ENCODE measurements around the gene ZNF496. TPM values are rescaled to one million over a fixed set of nuclear protein-coding genes. Genes with fewer than 3 reads are reported as not detected.

ZNF496 gene
- total and polyA plus RNA-seq, 4 donors, result 8.2 to 43.4 (median 15.6) TPM

DNA sequence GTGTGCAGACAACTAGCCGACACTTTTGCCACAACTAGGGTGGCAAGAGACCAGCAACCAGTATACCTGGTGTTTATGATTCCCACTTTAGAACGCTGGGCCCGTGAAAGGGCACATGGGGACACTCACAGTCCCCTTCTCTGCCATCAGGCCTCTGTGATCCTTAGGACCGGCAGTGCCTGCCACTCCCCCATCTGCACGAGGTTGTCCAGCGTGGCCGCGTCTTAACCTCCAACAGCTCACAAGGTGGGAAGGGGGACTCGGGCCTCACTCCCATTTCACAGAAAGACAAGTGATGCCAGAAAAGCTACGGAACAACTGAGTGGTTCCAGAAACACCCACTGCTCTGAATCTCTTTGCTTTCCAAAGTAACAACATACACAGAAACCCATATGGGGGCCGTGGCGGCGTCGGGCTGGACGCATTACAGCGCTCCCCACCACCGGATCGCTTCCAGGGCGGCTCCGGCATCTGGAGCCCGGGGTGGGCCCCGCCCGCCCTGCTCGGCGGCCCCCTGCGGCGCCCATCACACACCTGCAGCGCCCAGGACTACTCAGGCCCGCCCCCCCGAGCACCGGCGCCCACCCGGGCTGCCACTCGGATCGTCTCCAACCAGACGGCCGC, 1.0 kb downstream of the ZNF496 start:
- Histone ChIP-seq H3K9ac (ENCODE audit: insufficient read depth in 1 of 2, low read length in 2 of 2) (peak overlapping the region; percentile 42 to 71), H3K4me1 (ENCODE audit: control insufficient read depth in 5 of 5, insufficient read depth in 5 of 5, low read length in 5 of 5) (peaks cover 0 to 32% (median 19%) of the 10 kb centered on the region in 5 donors), H3K36me3 (ENCODE audit: control insufficient read depth in 4 of 4, insufficient read depth in 4 of 4, low read length in 4 of 4) (peaks cover 4 to 29% (median 24%) of the 10 kb centered on the region in 4 donors), H3K4me3 (peak overlapping the region; percentile 74), H3K27me3 (ENCODE audit: control insufficient read depth in 3 of 3, insufficient read depth in 3 of 3, low read length in 2 of 3) (no peaks in the 10 kb centered on the region), H3K9me3 (ENCODE audit: control insufficient read depth in 4 of 4, insufficient read depth in 3 of 4, low read length in 3 of 4) (no peaks in the 10 kb centered on the region), H3K27ac (ENCODE audit: low read depth in 1 of 2, low read length in 1 of 2) (peak overlapping the region; percentile 89 to 94)
- DNase-seq (no peak), ATAC-seq (ENCODE audit: insufficient read depth, low FRiP score) (no peak)
- TF ChIP-seq, protein P1, sequence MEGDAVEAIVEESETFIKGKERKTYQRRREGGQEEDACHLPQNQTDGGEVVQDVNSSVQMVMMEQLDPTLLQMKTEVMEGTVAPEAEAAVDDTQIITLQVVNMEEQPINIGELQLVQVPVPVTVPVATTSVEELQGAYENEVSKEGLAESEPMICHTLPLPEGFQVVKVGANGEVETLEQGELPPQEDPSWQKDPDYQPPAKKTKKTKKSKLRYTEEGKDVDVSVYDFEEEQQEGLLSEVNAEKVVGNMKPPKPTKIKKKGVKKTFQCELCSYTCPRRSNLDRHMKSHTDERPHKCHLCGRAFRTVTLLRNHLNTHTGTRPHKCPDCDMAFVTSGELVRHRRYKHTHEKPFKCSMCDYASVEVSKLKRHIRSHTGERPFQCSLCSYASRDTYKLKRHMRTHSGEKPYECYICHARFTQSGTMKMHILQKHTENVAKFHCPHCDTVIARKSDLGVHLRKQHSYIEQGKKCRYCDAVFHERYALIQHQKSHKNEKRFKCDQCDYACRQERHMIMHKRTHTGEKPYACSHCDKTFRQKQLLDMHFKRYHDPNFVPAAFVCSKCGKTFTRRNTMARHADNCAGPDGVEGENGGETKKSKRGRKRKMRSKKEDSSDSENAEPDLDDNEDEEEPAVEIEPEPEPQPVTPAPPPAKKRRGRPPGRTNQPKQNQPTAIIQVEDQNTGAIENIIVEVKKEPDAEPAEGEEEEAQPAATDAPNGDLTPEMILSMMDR (IDR thresholded peaks at IDR 0.05; ENCODE audit: control extremely low read depth, extremely low read depth), result no peak
- 12 to 18% methylated on average over 37 of the region's 37 CpGs for WGBS, 2 donors

DNA sequence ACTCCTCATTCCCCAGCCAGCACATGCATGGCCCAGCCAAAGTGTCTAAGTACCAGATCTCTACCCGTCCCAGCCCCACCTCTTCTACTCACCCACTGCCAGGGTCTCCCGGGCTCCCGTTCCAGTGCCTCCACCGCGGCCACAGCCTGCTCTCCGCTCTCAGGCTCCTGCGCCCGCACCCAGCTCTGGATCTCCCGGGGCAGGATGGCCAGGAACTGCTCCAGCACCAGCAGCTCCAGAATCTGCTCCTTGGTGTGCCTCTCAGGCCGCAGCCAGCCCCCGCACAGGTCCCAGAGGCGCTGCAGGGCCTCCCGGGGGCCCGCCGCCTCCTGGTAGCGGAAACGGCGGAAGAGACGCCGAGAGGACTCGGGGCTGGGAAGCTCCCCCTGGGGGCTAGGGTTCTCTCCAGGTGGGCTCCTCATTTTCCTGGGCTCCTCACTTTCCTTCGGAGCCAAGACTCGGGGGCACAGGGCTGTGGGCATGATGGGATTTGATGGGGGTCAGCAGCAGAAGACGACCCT, 2.5 kb downstream of the ZNF496 start:
- Histone ChIP-seq H3K9me3 (ENCODE audit: control insufficient read depth in 4 of 4, insufficient read depth in 3 of 4, low read length in 3 of 4) (no peaks in the 10 kb centered on the region), H3K27me3 (ENCODE audit: control insufficient read depth in 3 of 3, insufficient read depth in 3 of 3, low read length in 2 of 3) (no peaks in the 10 kb centered on the region), H3K9ac (ENCODE audit: insufficient read depth in 1 of 2, low read length in 2 of 2) (no peak overlapping the region), H3K4me1 (ENCODE audit: control insufficient read depth in 5 of 5, insufficient read depth in 5 of 5, low read length in 5 of 5) (peaks cover 0 to 29% (median 15%) of the 10 kb centered on the region in 5 donors), H3K36me3 (ENCODE audit: control insufficient read depth in 4 of 4, insufficient read depth in 4 of 4, low read length in 4 of 4) (peaks cover 4 to 29% (median 25%) of the 10 kb centered on the region in 4 donors), H3K4me3 (no peak overlapping the region), H3K27ac (ENCODE audit: low read depth in 1 of 2, low read length in 1 of 2) (no peak overlapping the region)
- TF ChIP-seq, protein P1 (IDR thresholded peaks at IDR 0.05; ENCODE audit: control extremely low read depth, extremely low read depth), result no peak
- DNase-seq (no peak), ATAC-seq (ENCODE audit: insufficient read depth, low FRiP score) (no peak)
- 96 to 97% methylated on average over 24 of the region's 24 CpGs for WGBS, 2 donors

DNA sequence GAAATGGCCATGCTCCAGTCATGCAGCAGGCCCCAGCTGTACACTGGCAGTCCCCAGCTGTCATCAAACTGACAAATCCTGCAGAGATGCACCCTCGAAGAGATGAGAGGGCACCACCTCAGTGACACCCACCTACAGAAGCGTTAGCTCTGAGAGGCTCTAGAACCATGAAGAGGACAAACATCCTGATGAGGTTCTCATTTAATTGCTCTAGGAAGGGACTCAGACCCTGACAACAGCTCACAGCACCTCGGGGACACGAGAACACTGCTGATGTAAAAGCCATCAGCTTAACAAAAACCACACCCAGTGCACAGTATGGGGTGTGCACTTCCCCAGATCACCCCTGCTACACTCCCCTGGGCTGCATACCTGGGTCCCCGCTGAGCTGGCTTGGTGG, 3.4 kb downstream of the ZNF496 start:
- ATAC-seq (ENCODE audit: insufficient read depth, low FRiP score), result no peak
- peaks cover 4 to 30% (median 25%) of the 10 kb centered on the region in 4 donors for H3K36me3 ChIP-seq (ENCODE audit: control insufficient read depth in 4 of 4, insufficient read depth in 4 of 4, low read length in 4 of 4)
- 92% methylated on average over 5 of the region's 5 CpGs for WGBS, 2 donors
- H3K4me3 ChIP-seq, result no peak overlapping the region
- no peak overlapping the region for H3K27ac ChIP-seq (ENCODE audit: low read depth in 1 of 2, low read length in 1 of 2)
- TF ChIP-seq, protein P1 (IDR thresholded peaks at IDR 0.05; ENCODE audit: control extremely low read depth, extremely low read depth), result no peak
- no peaks in the 10 kb centered on the region for H3K9me3 ChIP-seq (ENCODE audit: control insufficient read depth in 4 of 4, insufficient read depth in 3 of 4, low read length in 3 of 4)
- no peaks in the 10 kb centered on the region for H3K27me3 ChIP-seq (ENCODE audit: control insufficient read depth in 3 of 3, insufficient read depth in 3 of 3, low read length in 2 of 3)
- H3K9ac ChIP-seq (ENCODE audit: insufficient read depth in 1 of 2, low read length in 2 of 2), result no peak overlapping the region
- H3K4me1 ChIP-seq (ENCODE audit: control insufficient read depth in 5 of 5, insufficient read depth in 5 of 5, low read length in 5 of 5), result peaks cover 0 to 20% (median 13%) of the 10 kb centered on the region in 5 donors
- no peak for DNase-seq

Data from lung (tissue), 12 donors.